ENCODE data around the gene A2ML1.

GRCh38 chr12:8887285-8887715 is 64.9 kb downstream of the A2ML1 start:
- TF ChIP-seq EZH2 (IDR thresholded peaks at IDR 0.05; ENCODE audit: insufficient read depth, poor library complexity, severe bottlenecking) (no peak), EZH2phosphoT487 (IDR thresholded peaks at IDR 0.05; ENCODE audit: insufficient read depth, low read depth) (no peak)

Measured in GM23248 (cell line).